GM19099 (cell line): ENCODE data around the gene NCEH1.

Experiments used
- POLR2A ChIP-seq: IDR thresholded peaks from 3 replicates; pipeline ENCODE4 v1.6.1; 2011; ENCODE audit warnings: low read depth; ENCODE audit not compliant: insufficient read length; ENCODE audit errors: extremely low read depth

The NCEH1 gene

GRCh38 chr3:172659246-172660002 lies 51.4 kb downstream of the NCEH1 start:
- TF ChIP-seq POLR2A, result no peak

GRCh38 chr3:172658344-172659245 lies 52.3 kb downstream of the NCEH1 start:
- no peak for TF ChIP-seq POLR2A

GRCh38 chr3:172656602-172657001 lies 54.3 kb downstream of the NCEH1 start:
- no peak for TF ChIP-seq POLR2A

GRCh38 chr3:172655388-172655787 lies 55.5 kb downstream of the NCEH1 start:
- TF ChIP-seq POLR2A, result no peak

GRCh38 chr3:172654470-172654869 lies 56.4 kb downstream of the NCEH1 start:
- no peak for TF ChIP-seq POLR2A

- no peak for TF ChIP-seq POLR2A
Measured at GRCh38 chr3:172653004-172653572, 57.8 kb downstream of the NCEH1 start.

GRCh38 chr3:172651936-172652625 lies 58.8 kb downstream of the NCEH1 start:
- no peak for TF ChIP-seq POLR2A

GRCh38 chr3:172649987-172650386 lies 60.9 kb downstream of the NCEH1 start:
- no peak for TF ChIP-seq POLR2A

GRCh38 chr3:172648747-172649146 lies 62.1 kb downstream of the NCEH1 start:
- no peak for TF ChIP-seq POLR2A

GRCh38 chr3:172647823-172648222 lies 63.0 kb downstream of the NCEH1 start:
- no peak for TF ChIP-seq POLR2A

- no peak for TF ChIP-seq POLR2A
Measured at GRCh38 chr3:172647080-172647479, 63.8 kb downstream of the NCEH1 start.

GRCh38 chr3:172646439-172647015 lies 64.3 kb downstream of the NCEH1 start:
- no peak for TF ChIP-seq POLR2A

GRCh38 chr3:172644258-172644657 lies 66.6 kb downstream of the NCEH1 start:
- no peak for TF ChIP-seq POLR2A

GRCh38 chr3:172643506-172644179 lies 67.2 kb downstream of the NCEH1 start:
- no peak for TF ChIP-seq POLR2A

- no peak for TF ChIP-seq POLR2A
Measured at GRCh38 chr3:172641291-172641690, 69.6 kb downstream of the NCEH1 start.

- no peak for TF ChIP-seq POLR2A
Measured at GRCh38 chr3:172640751-172641150, 70.1 kb downstream of the NCEH1 start.
